Measurements from ENCODE around the gene TSNAXIP1. TPM values are rescaled to one million over a fixed set of nuclear protein-coding genes. Genes with fewer than 3 reads are reported as not detected.

TSNAXIP1 gene
- total and polyA plus RNA-seq, 9 of the 15 experiments (the other 6 are each of a cell fraction or from before 2014, with no cell fraction given): 0.03 to 0.24 (median 0.11) TPM; not detected in 4

GRCh38 chr16:67833415-67834241 lies 26.9 kb downstream of the TSNAXIP1 start (continued):
- TF ChIP-seq RFX7 (CRISPR knock-in tag; IDR thresholded peaks at IDR 0.05) (no peak), CREM (IDR thresholded peaks at IDR 0.05; ENCODE audit: low read depth) (peak; percentile 79), BCL6 (CRISPR knock-in tag; IDR thresholded peaks at IDR 0.05) (no peak), NFE2 (IDR thresholded peaks at IDR 0.05; ENCODE audit: low read depth) (peak; percentile 10; the same call in 1 of the 2 replicates), NELFE (IDR thresholded peaks at IDR 0.05; ENCODE audit: insufficient read depth, insufficient read length) (no peak), KDM5B (IDR thresholded peaks at IDR 0.05; ENCODE audit: insufficient replicate concordance, low read depth, low read length) (peak; percentile 97), KLF13 (tag; IDR thresholded peaks at IDR 0.05; ENCODE audit: borderline replicate concordance, low read depth) (peak; percentile 44; the same call in 1 of the 2 replicates), TCF7 (IDR thresholded peaks at IDR 0.05; ENCODE audit: borderline replicate concordance) (no peak), HDAC2 (IDR thresholded peaks at IDR 0.05) (no peak; the same call in 1 of the 2 replicates), ZNF707 (CRISPR knock-in tag; conservative IDR thresholded peaks at IDR 0.05) (no peak), CXXC5 (CRISPR knock-in tag; IDR thresholded peaks at IDR 0.05) (peak; percentile 68), THRAP3 (IDR thresholded peaks at IDR 0.05; ENCODE audit: borderline replicate concordance) (no peak), POU5F1 (IDR thresholded peaks at IDR 0.05; ENCODE audit: borderline replicate concordance, low read depth, low read length, partially characterized antibody) (peak; percentile 59), KDM1A (IDR thresholded peaks at IDR 0.05) (no peak), SIX5 (IDR thresholded peaks at IDR 0.05; ENCODE audit: borderline replicate concordance in 1 of 2, insufficient read depth in 1 of 2, low read depth in 1 of 2, low read length in 2 of 2) (peak; percentile 93 to 95), CBFA2T3 (IDR thresholded peaks at IDR 0.05) (no peak), SUPT5H (IDR thresholded peaks at IDR 0.05) (peak; percentile 87)
- TF ChIP-seq, protein P1, sequence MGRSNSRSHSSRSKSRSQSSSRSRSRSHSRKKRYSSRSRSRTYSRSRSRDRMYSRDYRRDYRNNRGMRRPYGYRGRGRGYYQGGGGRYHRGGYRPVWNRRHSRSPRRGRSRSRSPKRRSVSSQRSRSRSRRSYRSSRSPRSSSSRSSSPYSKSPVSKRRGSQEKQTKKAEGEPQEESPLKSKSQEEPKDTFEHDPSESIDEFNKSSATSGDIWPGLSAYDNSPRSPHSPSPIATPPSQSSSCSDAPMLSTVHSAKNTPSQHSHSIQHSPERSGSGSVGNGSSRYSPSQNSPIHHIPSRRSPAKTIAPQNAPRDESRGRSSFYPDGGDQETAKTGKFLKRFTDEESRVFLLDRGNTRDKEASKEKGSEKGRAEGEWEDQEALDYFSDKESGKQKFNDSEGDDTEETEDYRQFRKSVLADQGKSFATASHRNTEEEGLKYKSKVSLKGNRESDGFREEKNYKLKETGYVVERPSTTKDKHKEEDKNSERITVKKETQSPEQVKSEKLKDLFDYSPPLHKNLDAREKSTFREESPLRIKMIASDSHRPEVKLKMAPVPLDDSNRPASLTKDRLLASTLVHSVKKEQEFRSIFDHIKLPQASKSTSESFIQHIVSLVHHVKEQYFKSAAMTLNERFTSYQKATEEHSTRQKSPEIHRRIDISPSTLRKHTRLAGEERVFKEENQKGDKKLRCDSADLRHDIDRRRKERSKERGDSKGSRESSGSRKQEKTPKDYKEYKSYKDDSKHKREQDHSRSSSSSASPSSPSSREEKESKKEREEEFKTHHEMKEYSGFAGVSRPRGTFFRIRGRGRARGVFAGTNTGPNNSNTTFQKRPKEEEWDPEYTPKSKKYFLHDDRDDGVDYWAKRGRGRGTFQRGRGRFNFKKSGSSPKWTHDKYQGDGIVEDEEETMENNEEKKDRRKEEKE (IDR thresholded peaks at IDR 0.05; ENCODE audit: borderline replicate concordance in 1 of 2, control insufficient read depth in 1 of 2, low read depth in 2 of 2, low read length in 1 of 2): no peak

All from K562 (cell line).